Endothelial cell of umbilical vein (primary cell): ENCODE results near the gene GPD2. TPM values are rescaled to one million over a fixed set of nuclear protein-coding genes. Genes with fewer than 3 reads are reported as not detected.

Experiments used
- BruUV-seq: library from RNA; stranded (reverse); fragments of 400-500 nt; replicated peaks from 2 replicates; lab custom pipeline; 2021; lab: Mats Ljungman, UMichigan
- CTCF ChIA-PET: fragments of 300-600, 350-600 bp; sonication (Branson Sonifier 250); formaldehyde crosslinking; loops from one replicate; lab custom pipeline; 2021; ENCODE audit warnings: antibody characterized with exemption, inconsistent platforms; lab: Charles Lee
- POLR2A ChIA-PET: fragments of 300-600, 350-600 bp; sonication (Branson Sonifier 250); formaldehyde crosslinking; loops from one replicate; lab custom pipeline; 2021; ENCODE audit warnings: antibody characterized with exemption, inconsistent platforms; lab: Charles Lee
- DNase-seq: peaks from one replicate; pipeline ENCODE4 v3.0.0-alpha.2; 2011; ENCODE audit warnings: low read depth, low spot score
- FAIRE-seq: peaks from 2 replicates; lab custom pipeline; 2011; peaks lifted over from hg19 to GRCh38; lab: Jason Lieb, UNC
- H2AFZ ChIP-seq: 2 replicates; pipeline ENCODE4 v1.6.0; 2012; ENCODE audit warnings: low read depth, low read length, control low read depth, inconsistent platforms
- H3K27ac ChIP-seq: 2 replicates; pipeline ENCODE4 v1.5.1; 2011; ENCODE audit warnings: low read depth, mild to moderate bottlenecking, control low read depth, low read length, moderate library complexity; ENCODE audit not compliant: insufficient read depth
- H3K27me3 ChIP-seq, 2 experiments: 2 replicates each; pipeline versions ENCODE4 v1.6.0 to v1.6.1; 2011; ENCODE audit warnings: low read length in 2 of 2, mixed read lengths in 1 of 2; ENCODE audit not compliant: control insufficient read depth in 2 of 2, insufficient read depth in 2 of 2
- H3K36me3 ChIP-seq, 2 experiments: 2 replicates in 1 of 2; 3 replicates in 1 of 2; pipeline ENCODE4 v1.5.1; 2011; ENCODE audit warnings: low read length in 2 of 2, mild to moderate bottlenecking in 1 of 2, moderate library complexity in 1 of 2; ENCODE audit not compliant: control insufficient read depth in 2 of 2, insufficient read depth in 2 of 2; ENCODE audit errors: extremely low read depth in 1 of 2
- H3K4me1 ChIP-seq: 3 replicates; pipeline ENCODE4 v1.5.1; 2011; ENCODE audit warnings: mild to moderate bottlenecking, low read length; ENCODE audit not compliant: control insufficient read depth, insufficient read depth; ENCODE audit errors: extremely low read depth
- H3K4me2 ChIP-seq: 2 replicates; pipeline ENCODE4 v1.6.1; 2011; ENCODE audit warnings: low read length, control low read depth, mixed read lengths; ENCODE audit not compliant: insufficient read depth
- H3K4me3 ChIP-seq, 3 experiments: fragments of 200-600 bp in 1 of 3; sonication (generic), shearing (Covaris generic) in 1 of 3; replicated peaks in 1 of 3; 2 replicates each; pipeline ENCODE4 v1.5.1; 2011 to 2016; ENCODE audit warnings: control low read depth in 3 of 3, low read length in 3 of 3, mild to moderate bottlenecking in 2 of 3, inconsistent platforms in 1 of 3, low read depth in 1 of 3, moderate library complexity in 1 of 3; ENCODE audit not compliant: insufficient read depth in 1 of 3
- H3K79me2 ChIP-seq: 2 replicates; pipeline ENCODE4 v1.6.0; 2012; ENCODE audit warnings: low read length, inconsistent platforms; ENCODE audit not compliant: control insufficient read depth, insufficient read depth
- H3K9ac ChIP-seq: replicated peaks from 2 replicates; pipeline ENCODE3; 2011; ENCODE audit warnings: low read length, control low read depth; ENCODE audit not compliant: insufficient read depth; ENCODE audit errors: extremely low read depth
- H3K9me1 ChIP-seq: replicated peaks from 3 replicates; pipeline ENCODE4 v1.6.0; 2011; ENCODE audit warnings: mild to moderate bottlenecking, low read length; ENCODE audit not compliant: control insufficient read depth, insufficient read depth; ENCODE audit errors: extremely low read depth
- H3K9me3 ChIP-seq: replicated peaks from 2 replicates; pipeline ENCODE4 v1.5.1; 2012; ENCODE audit warnings: low read length, inconsistent platforms; ENCODE audit not compliant: control insufficient read depth, insufficient read depth
- H4K20me1 ChIP-seq: replicated peaks from 2 replicates; pipeline ENCODE3; 2011; ENCODE audit warnings: mild to moderate bottlenecking, low read length; ENCODE audit not compliant: control insufficient read depth, insufficient read depth; ENCODE audit errors: extremely low read depth
- EZH2 ChIP-seq: IDR thresholded peaks from 2 replicates; pipeline ENCODE4 v1.6.1; 2012; ENCODE audit warnings: borderline replicate concordance, low read depth, mild to moderate bottlenecking, moderate library complexity, low read length, inconsistent platforms; ENCODE audit not compliant: severe bottlenecking
- FOS ChIP-seq: IDR thresholded peaks from 2 replicates; pipeline ENCODE4 v1.6.1; 2011; ENCODE audit warnings: mild to moderate bottlenecking, low read length, moderate library complexity, borderline replicate concordance; ENCODE audit not compliant: insufficient read depth
- GATA2 ChIP-seq: IDR thresholded peaks from 2 replicates; pipeline ENCODE4 v1.7.0; 2011; ENCODE audit warnings: low read depth, mild to moderate bottlenecking, moderate library complexity, mixed read lengths, low read length; ENCODE audit not compliant: insufficient read length, insufficient read depth
- JUN ChIP-seq: IDR thresholded peaks from 2 replicates; pipeline ENCODE4 v1.6.1; 2011; ENCODE audit warnings: borderline replicate concordance, low read depth; ENCODE audit not compliant: insufficient read length, insufficient read depth
- MAX ChIP-seq: IDR thresholded peaks from 2 replicates; pipeline ENCODE4 v1.6.1; 2011; ENCODE audit not compliant: insufficient read depth, insufficient read length
- MYC ChIP-seq: IDR thresholded peaks from one replicate; pipeline ENCODE4 v1.6.1; 2011; ENCODE audit warnings: mild to moderate bottlenecking, low read depth, low read length
- POLR2A ChIP-seq: IDR thresholded peaks from 2 replicates; pipeline ENCODE4 v1.6.1; 2012; ENCODE audit warnings: low read depth, mild to moderate bottlenecking, control low read depth, low read length
- POLR2AphosphoS5 ChIP-seq: IDR thresholded peaks from 2 replicates; pipeline ENCODE4 v1.6.1; 2012; ENCODE audit warnings: low read depth, mild to moderate bottlenecking, control low read depth, low read length, moderate library complexity; ENCODE audit not compliant: insufficient read depth
- dilution Hi-C: fragments of 300-500 bp; cut with MboI; formaldehyde crosslinking; loops from one replicate; pipeline ENCODE4 v1.15.0; 2019; ENCODE audit warnings: low sequenced_read_pairs; ENCODE audit not compliant: extremely low pct_ligation_motif_present
- intact Hi-C: fragments of 100-400 bp; cut with micrococcal nuclease; formaldehyde crosslinking; loops from one replicate; pipeline ENCODE4 v1.10.0; 2022
- polyA plus RNA-seq, 4 experiments: library from polyadenylated mRNA; depleted of rRNA in 3 of 4; stranded (reverse) in 3 of 4; unstranded in 1 of 4; fragments of >200 nt; gene quantifications; 2 replicates each; pipeline versions ENCODE4 v1.2.1 to v1.2.3, GENCODE V29; 2011 to 2012; ENCODE audit warnings: missing spikeins in 1 of 4
- total RNA-seq: library from RNA; stranded (reverse); gene quantifications from 2 replicates; pipeline ENCODE4 v1.2.3, GENCODE V29; 2021
- TF ChIP-seq, protein P1 (sequence below), 2 donors: IDR thresholded peaks; 1 replicate in 1 of 2; 2 replicates in 1 of 2; pipeline ENCODE4 v1.5.1; 2011; ENCODE audit warnings: low read length in 2 of 2, mild to moderate bottlenecking in 2 of 2, moderate library complexity in 2 of 2, control low read depth in 1 of 2, inconsistent platforms in 1 of 2, low read depth in 1 of 2; ENCODE audit not compliant: insufficient read depth in 1 of 2; ENCODE audit errors: extremely low read depth in 1 of 2

Gene GPD2
- total and polyA plus RNA-seq, 2 donors (not counting 3 experiments of a cell fraction or from before 2014, with no cell fraction given) = 6.6 to 37.0 TPM

DNA sequence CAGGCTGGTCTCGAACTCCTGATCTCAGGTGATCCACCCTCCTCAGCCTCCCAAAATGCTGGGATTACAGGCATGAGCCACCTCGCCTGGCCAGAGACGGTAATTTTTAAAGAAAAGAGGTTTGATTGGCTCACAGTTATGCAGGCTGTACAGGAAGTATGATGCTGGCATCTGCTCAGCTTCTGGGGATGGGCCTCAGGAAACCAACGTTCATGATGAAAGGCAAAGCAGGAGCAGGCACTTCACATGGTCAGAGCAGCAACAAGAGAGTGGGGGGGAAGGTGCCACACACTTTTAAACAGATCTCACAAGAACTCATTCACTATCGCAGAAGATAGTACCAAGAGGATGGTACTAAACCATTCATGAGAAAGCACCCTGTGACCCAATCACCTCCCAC is 38.0 kb upstream of the GPD2 start:
- FAIRE-seq (no peak), DNase-seq (no peak)
- Histone ChIP-seq H3K9me3 (no peaks in the 10 kb centered on the region), H3K36me3 (no peaks in the 10 kb centered on the region), H2AFZ (no peak overlapping the region), H3K4me3 (no peak overlapping the region), H3K79me2 (no peaks in the 10 kb centered on the region), H3K9ac (no peak overlapping the region), H3K4me2 (no peak overlapping the region), H3K27ac (no peak overlapping the region), H4K20me1 (no peaks in the 10 kb centered on the region), H3K9me1 (no peaks in the 10 kb centered on the region), H3K4me1 (peaks cover 5% of the 10 kb centered on the region), H3K27me3 (no peaks in the 10 kb centered on the region)
- intact Hi-C loops = no loop called here
- dilution Hi-C loops = no loop called here
- no TSS peak for BruUV-seq
- TF ChIP-seq JUN = no peak
- TF ChIP-seq MAX = no peak
- ChIA-PET CTCF (no interaction called here), POLR2A (no interaction called here)

DNA sequence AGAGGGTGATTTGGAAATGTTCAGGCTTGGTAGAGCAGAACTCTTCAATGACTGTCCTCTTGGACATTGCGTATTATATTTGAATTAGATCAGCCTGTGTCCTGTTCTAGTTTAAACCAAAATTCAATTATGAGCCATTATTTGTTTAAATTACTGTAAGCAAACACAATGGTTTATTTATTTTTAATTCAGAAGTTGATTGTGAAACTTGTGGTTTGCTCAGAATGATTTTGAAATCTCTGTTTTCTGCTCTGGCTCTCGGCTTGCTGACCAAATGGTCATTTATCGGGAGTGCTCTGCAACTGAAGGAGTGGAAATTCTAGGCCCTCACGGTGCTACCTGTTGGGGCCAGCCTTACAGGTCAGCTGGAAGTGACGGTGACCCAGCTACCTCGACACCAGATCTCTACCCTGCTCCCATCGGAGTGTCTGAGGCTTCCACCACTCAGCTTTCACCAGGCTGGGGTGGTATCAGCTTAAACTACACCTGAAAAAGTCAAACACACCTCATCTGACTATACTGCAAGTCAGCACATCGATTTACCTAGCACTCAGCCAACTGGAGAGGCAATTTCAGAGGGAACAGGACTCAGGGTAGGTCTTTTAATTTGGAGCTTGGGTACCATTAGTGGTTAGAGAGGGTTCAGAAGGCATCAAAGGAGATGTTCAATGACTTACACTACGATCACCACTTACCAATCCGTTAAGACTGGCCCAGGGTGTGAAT is 36.8 kb upstream of the GPD2 start:
- peak overlapping the region; percentile 48 to 71 (median 49) for H3K4me3 ChIP-seq
- H3K27me3 ChIP-seq = no peaks in the 10 kb centered on the region
- H3K4me1 ChIP-seq = peaks cover 5% of the 10 kb centered on the region
- TF ChIP-seq MYC (no peak), FOS (no peak), POLR2AphosphoS5 (no peak), POLR2A (no peak), JUN (no peak), EZH2 (no peak), GATA2 (no peak), MAX (no peak)
- TF ChIP-seq, protein P1, sequence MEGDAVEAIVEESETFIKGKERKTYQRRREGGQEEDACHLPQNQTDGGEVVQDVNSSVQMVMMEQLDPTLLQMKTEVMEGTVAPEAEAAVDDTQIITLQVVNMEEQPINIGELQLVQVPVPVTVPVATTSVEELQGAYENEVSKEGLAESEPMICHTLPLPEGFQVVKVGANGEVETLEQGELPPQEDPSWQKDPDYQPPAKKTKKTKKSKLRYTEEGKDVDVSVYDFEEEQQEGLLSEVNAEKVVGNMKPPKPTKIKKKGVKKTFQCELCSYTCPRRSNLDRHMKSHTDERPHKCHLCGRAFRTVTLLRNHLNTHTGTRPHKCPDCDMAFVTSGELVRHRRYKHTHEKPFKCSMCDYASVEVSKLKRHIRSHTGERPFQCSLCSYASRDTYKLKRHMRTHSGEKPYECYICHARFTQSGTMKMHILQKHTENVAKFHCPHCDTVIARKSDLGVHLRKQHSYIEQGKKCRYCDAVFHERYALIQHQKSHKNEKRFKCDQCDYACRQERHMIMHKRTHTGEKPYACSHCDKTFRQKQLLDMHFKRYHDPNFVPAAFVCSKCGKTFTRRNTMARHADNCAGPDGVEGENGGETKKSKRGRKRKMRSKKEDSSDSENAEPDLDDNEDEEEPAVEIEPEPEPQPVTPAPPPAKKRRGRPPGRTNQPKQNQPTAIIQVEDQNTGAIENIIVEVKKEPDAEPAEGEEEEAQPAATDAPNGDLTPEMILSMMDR (IDR thresholded peaks at IDR 0.05; ENCODE audit: extremely low read depth in 1 of 2, insufficient read depth in 1 of 2, low read depth in 1 of 2, low read length in 2 of 2) = no peak
- no peaks in the 10 kb centered on the region for H3K9me1 ChIP-seq
- intact Hi-C loops = no loop called here
- dilution Hi-C loops = no loop called here
- H2AFZ ChIP-seq = peak overlapping the region; percentile 11
- H3K4me2 ChIP-seq = peak overlapping the region; percentile 90
- no peaks in the 10 kb centered on the region for H3K79me2 ChIP-seq
- H3K9ac ChIP-seq = no peak overlapping the region
- H3K9me3 ChIP-seq = no peaks in the 10 kb centered on the region
- ChIA-PET CTCF (interaction anchor here (0.9 to 2.6 kb wide), 9 partner anchors 11 to 1026 kb away, joined by 3 to 25 read pairs (median 6); no protein-coding TSS in a partner anchor), POLR2A (interaction anchor here (1.7 kb wide), 1 partner anchor 57 kb away, joined by 9 read pairs; no protein-coding TSS in a partner anchor)
- DNase-seq (no peak), FAIRE-seq (no peak)
- H4K20me1 ChIP-seq = no peaks in the 10 kb centered on the region
- H3K36me3 ChIP-seq = no peaks in the 10 kb centered on the region
- BruUV-seq = no TSS peak
- no peak overlapping the region for H3K27ac ChIP-seq
